ENCODE results near the gene PKNOX2. TPM values are rescaled to one million over a fixed set of nuclear protein-coding genes. Genes with fewer than 3 reads are reported as not detected.
A peak's percentile ranks its signal among the peaks of the same experiment; 100 is the strongest.

The PKNOX2 gene
- total RNA-seq, 1 donor from 2014 or later, result 21.5 TPM

DNA sequence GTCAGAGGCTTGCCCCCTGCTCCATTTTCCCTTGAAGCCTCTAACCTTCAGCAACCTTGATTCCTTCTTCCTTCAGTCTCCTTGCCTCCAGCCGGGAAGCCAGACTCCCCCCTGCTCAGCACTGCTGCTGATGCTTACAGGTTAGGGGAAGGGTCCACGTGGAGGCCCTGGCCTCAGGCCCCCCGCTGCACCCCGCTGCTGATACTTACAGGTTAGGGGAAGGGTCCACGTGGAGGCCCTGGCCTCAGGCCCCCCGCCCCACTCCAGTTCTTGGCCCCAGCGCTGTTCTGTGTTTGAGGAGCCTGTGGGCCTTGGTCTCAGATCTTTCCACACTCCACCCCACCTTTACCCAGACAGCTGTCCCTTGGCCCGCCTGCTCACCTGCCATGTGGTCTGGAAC is 25.6 kb upstream of the PKNOX2 start:
- peaks cover 45% of the 10 kb centered on the region for H3K4me1 Mint-ChIP-seq
- H3K36me3 Mint-ChIP-seq (ENCODE audit: low read depth), result no peaks in the 10 kb centered on the region
- no peak overlapping the region for H3K4me3 Mint-ChIP-seq
- no peak overlapping the region for H3K27ac Mint-ChIP-seq (ENCODE audit: unreplicated experiment)
- H3K27me3 Mint-ChIP-seq (ENCODE audit: low read depth), result peaks cover 2% of the 10 kb centered on the region
- no peak for TF ChIP-seq CTCF (conservative IDR thresholded peaks at IDR 0.05)
- DNase-seq (ENCODE audit: low read depth, low spot score), result no peak
- no peaks in the 10 kb centered on the region for H3K9me3 Mint-ChIP-seq

GRCh38 chr11:125139778-125140177 is 24.8 kb upstream of the PKNOX2 start:
- peaks cover 45% of the 10 kb centered on the region for H3K4me1 Mint-ChIP-seq
- H3K36me3 Mint-ChIP-seq (ENCODE audit: low read depth), result no peaks in the 10 kb centered on the region
- peaks cover 2% of the 10 kb centered on the region for H3K27me3 Mint-ChIP-seq (ENCODE audit: low read depth)
- no peaks in the 10 kb centered on the region for H3K9me3 Mint-ChIP-seq
- H3K27ac Mint-ChIP-seq (ENCODE audit: unreplicated experiment), result peak overlapping the region; percentile 40
- DNase-seq (ENCODE audit: low read depth, low spot score), result no peak
- no peak for TF ChIP-seq CTCF (conservative IDR thresholded peaks at IDR 0.05)
- H3K4me3 Mint-ChIP-seq, result peak overlapping the region; percentile 48

DNA sequence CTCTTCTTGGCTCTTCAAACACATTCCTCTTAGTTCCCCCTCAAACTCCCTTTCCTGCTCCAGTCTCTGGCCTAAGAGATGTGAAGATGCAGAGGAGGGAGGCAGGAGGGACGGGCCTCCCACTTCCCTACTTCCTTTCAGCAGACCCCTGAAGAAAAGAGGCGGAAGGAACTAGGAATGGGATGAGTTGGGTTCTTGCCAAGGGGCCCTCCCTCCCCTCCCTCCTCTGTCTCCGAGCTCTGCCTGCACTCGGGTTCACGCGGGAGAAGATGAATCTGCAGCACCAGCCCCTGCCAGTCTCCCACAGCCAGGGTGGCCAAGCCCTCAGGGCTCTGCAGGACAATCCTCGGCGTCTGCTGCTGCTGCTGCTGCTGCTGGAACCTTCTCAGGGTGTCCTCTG is 24.3 kb upstream of the PKNOX2 start:
- DNase-seq (ENCODE audit: low read depth, low spot score), result no peak
- peak overlapping the region; percentile 48 for H3K4me3 Mint-ChIP-seq
- TF ChIP-seq CTCF (conservative IDR thresholded peaks at IDR 0.05), result no peak
- no peaks in the 10 kb centered on the region for H3K9me3 Mint-ChIP-seq
- H3K4me1 Mint-ChIP-seq, result peaks cover 45% of the 10 kb centered on the region
- peak overlapping the region; percentile 15 for H3K27ac Mint-ChIP-seq (ENCODE audit: unreplicated experiment)
- H3K27me3 Mint-ChIP-seq (ENCODE audit: low read depth), result peaks cover 2% of the 10 kb centered on the region
- no peaks in the 10 kb centered on the region for H3K36me3 Mint-ChIP-seq (ENCODE audit: low read depth)

DNA sequence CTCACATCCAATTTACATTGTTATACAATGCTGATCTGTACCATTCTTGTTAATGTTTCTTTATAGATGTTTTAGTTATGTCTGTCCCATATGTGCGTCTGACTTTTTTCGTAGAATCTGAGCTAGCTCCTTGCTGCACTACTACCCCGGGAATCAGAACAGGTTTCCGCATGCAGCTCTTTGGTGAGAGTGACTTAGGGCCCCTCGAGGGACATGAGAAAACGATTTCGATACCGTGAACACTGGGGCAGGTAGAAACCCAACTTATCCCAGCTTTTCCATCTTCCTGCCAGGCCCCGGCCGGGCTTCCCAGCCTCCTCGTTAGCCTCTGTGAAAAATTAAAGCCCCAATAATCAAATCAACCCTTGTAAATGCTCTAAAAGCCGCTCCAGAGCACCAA is 23.4 kb upstream of the PKNOX2 start:
- Mint-ChIP-seq H3K9me3 (no peaks in the 10 kb centered on the region), H3K27ac (ENCODE audit: unreplicated experiment) (no peak overlapping the region), H3K27me3 (ENCODE audit: low read depth) (peaks cover 2% of the 10 kb centered on the region), H3K36me3 (ENCODE audit: low read depth) (no peaks in the 10 kb centered on the region), H3K4me3 (peak overlapping the region; percentile 47), H3K4me1 (peaks cover 45% of the 10 kb centered on the region)
- TF ChIP-seq CTCF (conservative IDR thresholded peaks at IDR 0.05), result no peak
- DNase-seq (ENCODE audit: low read depth, low spot score), result no peak

DNA sequence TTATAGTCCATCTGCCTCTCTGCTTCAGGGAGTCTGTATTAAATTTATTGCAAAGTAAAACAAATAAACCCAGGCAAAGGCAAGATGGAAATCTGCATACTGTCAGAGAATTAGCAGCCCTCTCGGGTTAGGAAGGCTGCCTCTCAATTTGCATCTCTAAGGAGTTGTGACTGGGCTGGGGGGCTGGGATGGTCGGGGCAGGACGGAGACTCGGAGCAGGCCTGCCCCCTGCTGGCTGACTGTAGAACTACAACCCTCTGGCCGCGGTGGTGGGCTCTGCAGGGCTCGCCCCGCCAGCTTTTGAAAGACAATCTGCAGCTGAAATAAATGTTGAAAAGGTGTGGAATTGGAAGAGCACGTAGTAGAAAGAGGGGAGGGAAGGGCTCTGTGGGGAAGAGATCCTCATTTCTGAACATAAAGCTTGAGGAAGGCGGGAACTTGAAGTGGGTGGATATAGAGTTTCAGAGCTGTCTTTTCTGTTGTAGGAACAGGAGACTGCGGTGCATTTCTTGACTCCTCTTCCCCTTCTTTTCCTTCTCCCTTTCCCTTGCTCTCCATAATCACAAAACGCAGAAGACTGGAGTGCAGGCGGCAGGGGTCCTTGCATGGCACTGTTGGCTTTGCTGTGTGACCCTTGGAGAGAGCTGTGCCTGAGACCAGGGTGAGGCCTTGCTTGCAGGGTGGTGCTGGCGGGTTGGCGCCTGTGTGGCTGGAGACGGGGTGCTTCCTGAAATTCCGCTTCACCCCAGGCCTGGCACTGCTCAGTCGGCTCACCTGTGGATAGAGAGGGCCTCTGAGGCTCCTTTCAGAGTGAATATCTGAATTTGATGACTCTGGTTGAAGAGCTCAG is 22.6 kb upstream of the PKNOX2 start:
- H3K27me3 Mint-ChIP-seq (ENCODE audit: low read depth), result peaks cover 2% of the 10 kb centered on the region
- DNase-seq (ENCODE audit: low read depth, low spot score), result peak; percentile 87
- H3K4me1 Mint-ChIP-seq, result peaks cover 45% of the 10 kb centered on the region
- H3K27ac Mint-ChIP-seq (ENCODE audit: unreplicated experiment), result no peak overlapping the region
- H3K4me3 Mint-ChIP-seq, result peak overlapping the region; percentile 4
- TF ChIP-seq CTCF (conservative IDR thresholded peaks at IDR 0.05), result peak; percentile 97
- H3K9me3 Mint-ChIP-seq, result no peaks in the 10 kb centered on the region
- H3K36me3 Mint-ChIP-seq (ENCODE audit: low read depth), result no peaks in the 10 kb centered on the region
